22Rv1 (cell line): ENCODE measurements around the gene NBEA.

Experiments
- H3K27ac ChIP-seq: fragments of 450-650 bp; 2 replicates; pipeline ENCODE4 v1.5.1; 2017
- ZFX ChIP-seq: fragments of 450-650 bp; IDR thresholded peaks from 2 replicates; pipeline ENCODE4 v1.6.1; 2017; ENCODE audit warnings: antibody characterized with exemption, borderline replicate concordance
- TF ChIP-seq, protein P1 (sequence below): fragments of 450-650 bp; IDR thresholded peaks from 2 replicates; pipeline ENCODE4 v1.5.1; 2017; ENCODE audit warnings: mild to moderate bottlenecking

The NBEA gene

DNA sequence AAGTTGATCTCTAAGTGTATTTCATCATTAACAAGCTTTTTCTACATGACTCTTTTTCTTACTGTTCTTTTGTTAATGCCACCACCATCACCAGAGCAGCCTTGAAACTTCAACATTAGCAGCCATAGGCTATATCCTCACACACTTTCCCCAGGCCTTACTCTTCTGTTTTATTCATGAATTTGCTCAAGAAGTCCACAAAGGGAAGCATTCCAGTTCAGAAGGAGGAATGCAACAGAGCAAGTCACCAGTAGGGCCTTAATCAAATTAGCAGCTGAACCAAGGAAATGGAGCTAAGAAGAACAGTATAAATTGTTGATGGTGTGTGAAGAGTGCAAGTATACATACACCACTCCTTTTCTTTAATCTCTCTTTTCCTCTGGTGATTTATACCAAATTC is 223.1 kb downstream of the NBEA start:
- H3K27ac ChIP-seq = no peak overlapping the region
- TF ChIP-seq ZFX = no peak
- TF ChIP-seq, protein P1, sequence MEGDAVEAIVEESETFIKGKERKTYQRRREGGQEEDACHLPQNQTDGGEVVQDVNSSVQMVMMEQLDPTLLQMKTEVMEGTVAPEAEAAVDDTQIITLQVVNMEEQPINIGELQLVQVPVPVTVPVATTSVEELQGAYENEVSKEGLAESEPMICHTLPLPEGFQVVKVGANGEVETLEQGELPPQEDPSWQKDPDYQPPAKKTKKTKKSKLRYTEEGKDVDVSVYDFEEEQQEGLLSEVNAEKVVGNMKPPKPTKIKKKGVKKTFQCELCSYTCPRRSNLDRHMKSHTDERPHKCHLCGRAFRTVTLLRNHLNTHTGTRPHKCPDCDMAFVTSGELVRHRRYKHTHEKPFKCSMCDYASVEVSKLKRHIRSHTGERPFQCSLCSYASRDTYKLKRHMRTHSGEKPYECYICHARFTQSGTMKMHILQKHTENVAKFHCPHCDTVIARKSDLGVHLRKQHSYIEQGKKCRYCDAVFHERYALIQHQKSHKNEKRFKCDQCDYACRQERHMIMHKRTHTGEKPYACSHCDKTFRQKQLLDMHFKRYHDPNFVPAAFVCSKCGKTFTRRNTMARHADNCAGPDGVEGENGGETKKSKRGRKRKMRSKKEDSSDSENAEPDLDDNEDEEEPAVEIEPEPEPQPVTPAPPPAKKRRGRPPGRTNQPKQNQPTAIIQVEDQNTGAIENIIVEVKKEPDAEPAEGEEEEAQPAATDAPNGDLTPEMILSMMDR = no peak

DNA sequence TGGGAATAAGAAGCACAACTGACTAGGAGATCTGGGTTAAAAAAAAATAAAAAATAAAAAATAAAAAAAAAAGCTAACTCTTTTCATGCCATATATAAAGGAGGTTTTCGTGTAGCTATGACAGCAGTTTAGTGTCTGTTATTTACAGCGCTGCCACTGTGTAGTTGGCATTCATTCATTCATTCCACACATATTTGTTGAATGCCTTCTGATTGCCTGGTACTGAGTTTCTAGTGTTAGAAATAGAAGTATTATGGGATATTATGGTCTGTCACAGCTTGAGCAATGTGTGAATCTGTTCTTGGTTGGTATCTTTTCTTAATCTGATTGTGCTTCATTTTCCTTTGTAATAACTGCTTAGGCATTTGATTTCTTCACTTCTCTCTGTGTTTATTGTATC is 237.4 kb downstream of the NBEA start:
- no peak overlapping the region for H3K27ac ChIP-seq
- no peak for TF ChIP-seq ZFX
- TF ChIP-seq, protein P1 = no peak

DNA sequence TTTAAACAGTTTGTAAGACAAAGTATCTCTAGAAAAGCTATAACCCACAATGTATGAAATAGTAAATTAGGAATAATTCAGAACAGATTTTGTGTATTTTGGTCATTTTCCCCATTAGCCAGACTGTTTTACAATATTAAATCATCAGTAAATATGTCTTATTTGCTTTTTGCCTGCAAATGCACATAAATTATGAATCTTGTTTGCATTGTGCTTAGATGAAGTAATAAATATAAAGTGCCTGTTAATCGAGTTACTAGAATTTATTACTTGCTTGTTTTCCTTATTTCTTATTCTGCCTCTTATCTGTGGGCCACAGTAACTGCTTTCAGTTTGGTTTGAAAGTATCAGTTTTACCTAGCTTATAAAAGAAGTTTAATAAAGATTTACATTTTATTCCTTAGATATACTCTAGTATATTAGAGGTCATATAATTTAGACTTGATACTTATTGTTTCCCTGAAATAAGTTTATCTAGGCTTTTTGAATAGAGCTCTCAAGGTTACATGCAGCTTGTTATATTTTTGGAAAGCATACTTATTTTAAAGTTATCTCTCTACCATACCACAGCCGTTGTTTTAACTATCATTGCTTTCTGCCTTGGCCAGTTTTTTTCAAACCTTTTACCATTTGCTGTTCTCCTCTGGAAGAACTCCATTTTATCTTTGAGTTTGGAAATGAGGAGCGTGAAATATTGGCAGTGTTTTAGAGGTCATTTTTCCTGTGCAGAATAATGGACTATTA is 238.0 kb downstream of the NBEA start:
- no peak overlapping the region for H3K27ac ChIP-seq
- TF ChIP-seq, protein P1 = no peak
- TF ChIP-seq ZFX = no peak

DNA sequence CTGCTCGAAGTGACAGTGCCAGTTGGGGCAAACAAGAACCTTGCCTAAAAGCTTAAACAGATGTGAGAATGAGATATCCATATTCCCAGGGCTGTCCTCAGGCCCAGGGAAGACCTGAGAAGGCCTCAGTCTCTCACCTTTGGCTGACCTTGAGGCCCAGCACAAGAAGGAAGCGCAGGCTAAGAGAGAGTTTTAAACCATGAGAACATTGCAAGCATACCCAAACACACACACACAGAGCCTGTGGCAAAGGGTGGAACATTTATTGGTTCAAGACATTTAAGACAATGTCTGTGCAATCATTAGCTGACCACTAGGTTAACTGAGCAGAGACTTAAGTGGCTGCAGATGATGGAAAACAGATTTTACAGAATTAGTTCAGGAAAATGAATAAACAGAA is 248.2 kb downstream of the NBEA start:
- no peak overlapping the region for H3K27ac ChIP-seq
- TF ChIP-seq, protein P1 = no peak

DNA sequence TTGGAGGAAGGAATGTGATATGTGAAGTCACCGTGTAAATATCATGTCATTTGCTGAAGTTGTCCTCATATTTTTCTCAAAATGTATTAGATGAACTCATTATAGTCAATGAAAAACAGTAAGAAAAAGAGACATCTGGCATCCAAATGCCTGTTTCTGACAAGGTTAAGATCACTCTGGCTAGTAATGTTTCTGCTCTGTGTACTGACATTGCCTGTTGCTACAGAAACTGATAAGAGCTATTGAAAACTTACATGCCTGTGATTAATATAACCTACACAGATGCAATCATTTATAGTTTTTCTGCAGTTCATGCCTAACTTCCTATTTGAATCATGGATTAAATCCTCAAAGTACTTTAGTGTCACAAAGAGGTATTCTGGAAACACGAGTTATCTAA is 249.8 kb downstream of the NBEA start:
- TF ChIP-seq, protein P1 = no peak
- no peak for TF ChIP-seq ZFX
- no peak overlapping the region for H3K27ac ChIP-seq

DNA sequence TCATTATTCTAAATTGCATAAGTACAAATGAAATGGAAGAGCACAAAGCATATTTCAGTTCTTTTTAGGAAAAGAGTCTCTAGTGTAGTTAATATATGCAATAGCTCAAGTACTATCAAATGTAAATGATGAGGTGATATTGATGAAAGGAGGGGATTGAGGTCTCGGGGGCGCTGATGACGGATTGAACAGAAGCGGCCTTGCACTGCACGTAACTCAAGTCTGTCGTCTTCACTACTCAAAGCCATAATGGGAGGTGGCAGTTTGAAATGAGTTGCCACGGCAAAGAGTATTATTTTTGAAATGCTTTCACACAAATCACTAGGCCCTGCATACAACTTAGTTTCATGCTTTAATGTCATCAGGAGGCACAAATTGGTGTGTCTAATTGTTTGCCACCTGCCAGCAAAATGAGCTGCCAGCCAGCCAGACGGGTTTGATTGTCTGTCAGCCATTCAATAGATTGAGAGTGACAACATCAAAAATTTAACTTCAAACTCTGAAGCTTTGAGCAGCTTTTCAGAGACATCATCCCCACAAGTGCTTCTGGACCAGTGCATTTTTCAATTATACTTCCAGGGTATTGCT is 256.6 kb downstream of the NBEA start:
- TF ChIP-seq, protein P1 = no peak
- TF ChIP-seq ZFX = no peak
- H3K27ac ChIP-seq = no peak overlapping the region

DNA sequence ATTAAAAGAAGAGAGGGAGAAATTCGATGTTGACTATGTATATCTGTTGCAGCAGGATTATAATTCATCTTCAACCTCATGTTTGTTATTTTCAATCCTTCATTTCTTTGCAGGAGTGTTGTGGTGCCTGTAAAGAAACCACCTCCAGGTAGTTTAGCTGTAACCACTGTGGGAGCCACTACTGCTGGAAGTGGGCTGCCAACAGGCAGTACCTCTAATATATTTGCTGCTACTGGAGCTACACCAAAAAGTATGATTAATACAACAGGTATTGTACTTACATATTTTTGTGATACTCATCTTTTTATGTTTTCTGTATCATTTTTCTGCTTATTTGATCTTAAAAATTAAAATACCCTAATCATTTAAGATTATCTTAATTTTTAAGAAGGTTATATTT is 266.5 kb downstream of the NBEA start:
- no peak overlapping the region for H3K27ac ChIP-seq
- TF ChIP-seq, protein P1 = no peak
- no peak for TF ChIP-seq ZFX
